Mesodermal cell (in vitro differentiated cells): ENCODE data around the gene SNRK.

ENCODE experiments used
- H3K27ac ChIP-seq: 2 replicates; pipeline ENCODE4 v1.7.0; 2013; ENCODE audit warnings: mild to moderate bottlenecking, low read depth, low read length, moderate library complexity; ENCODE audit not compliant: severe bottlenecking
- H3K36me3 ChIP-seq: 2 replicates; pipeline ENCODE4 v1.7.1; 2013; ENCODE audit warnings: mild to moderate bottlenecking, low read length, moderate library complexity; ENCODE audit not compliant: control insufficient read depth, insufficient read depth
- H3K4me1 ChIP-seq: one replicate; pipeline ENCODE4 v1.7.1; 2013; ENCODE audit warnings: mild to moderate bottlenecking, low read length; ENCODE audit not compliant: insufficient read depth, control insufficient read depth, poor library complexity, severe bottlenecking
- H3K4me3 ChIP-seq: 2 replicates; pipeline ENCODE4 v1.7.0; 2013; ENCODE audit warnings: low read length, control low read depth, mild to moderate bottlenecking; ENCODE audit not compliant: insufficient read depth, poor library complexity, severe bottlenecking; ENCODE audit errors: extremely low read depth
- H3K9me3 ChIP-seq: 2 replicates; pipeline ENCODE4 v1.7.1; 2013; ENCODE audit warnings: mild to moderate bottlenecking, low read length, moderate library complexity; ENCODE audit not compliant: control insufficient read depth
- WGBS, 2 experiments: methylation state at CpG; one replicate each; pipeline ENCODE4 v1.1.5; 2013; ENCODE audit warnings: missing lambda C conversion rate in 2 of 2; ENCODE audit not compliant: insufficient coverage in 2 of 2; 5-methylcytosine and 5-hydroxymethylcytosine counted together

The SNRK gene

DNA sequence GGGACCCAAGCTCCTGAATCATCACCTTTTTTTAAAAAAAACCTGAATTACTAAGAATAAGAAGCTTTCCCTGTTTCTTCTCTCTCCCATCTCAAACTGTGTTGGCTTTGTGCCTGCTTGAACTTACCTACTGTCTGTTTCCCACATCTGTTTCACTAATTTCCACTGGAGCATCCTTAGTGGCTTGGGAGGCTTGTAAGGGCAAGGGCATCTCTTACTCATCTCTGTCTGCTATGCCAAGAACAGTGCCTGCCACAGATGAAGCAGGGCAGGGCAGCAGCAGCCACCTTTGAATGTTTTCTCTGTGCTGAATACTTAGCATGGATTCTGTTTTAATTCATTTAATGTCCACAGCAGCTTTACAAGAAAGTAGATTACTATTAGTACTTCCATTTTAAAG, 42.3 kb downstream of the SNRK start:
- no peak overlapping the region for H3K4me3 ChIP-seq
- H3K27ac ChIP-seq: no peak overlapping the region
- no peaks in the 10 kb centered on the region for H3K4me1 ChIP-seq
- H3K36me3 ChIP-seq: peaks cover 13% of the 10 kb centered on the region
- H3K9me3 ChIP-seq: no peaks in the 10 kb centered on the region

GRCh38 chr3:43330981-43331380, 44.6 kb downstream of the SNRK start:
- no peak overlapping the region for H3K27ac ChIP-seq
- H3K4me1 ChIP-seq: no peaks in the 10 kb centered on the region
- H3K36me3 ChIP-seq: peaks cover 30% of the 10 kb centered on the region
- H3K4me3 ChIP-seq: no peak overlapping the region
- WGBS, 2 experiments: no CpG with 5 or more reads among the region's 1 CpG
- H3K9me3 ChIP-seq: peaks cover 8% of the 10 kb centered on the region

GRCh38 chr3:43331381-43331780, 45.0 kb downstream of the SNRK start:
- peaks cover 11% of the 10 kb centered on the region for H3K9me3 ChIP-seq
- 77 to 82% methylated on average over 1 to 2 of the region's 4 CpGs for WGBS, 2 experiments
- no peak overlapping the region for H3K27ac ChIP-seq

DNA sequence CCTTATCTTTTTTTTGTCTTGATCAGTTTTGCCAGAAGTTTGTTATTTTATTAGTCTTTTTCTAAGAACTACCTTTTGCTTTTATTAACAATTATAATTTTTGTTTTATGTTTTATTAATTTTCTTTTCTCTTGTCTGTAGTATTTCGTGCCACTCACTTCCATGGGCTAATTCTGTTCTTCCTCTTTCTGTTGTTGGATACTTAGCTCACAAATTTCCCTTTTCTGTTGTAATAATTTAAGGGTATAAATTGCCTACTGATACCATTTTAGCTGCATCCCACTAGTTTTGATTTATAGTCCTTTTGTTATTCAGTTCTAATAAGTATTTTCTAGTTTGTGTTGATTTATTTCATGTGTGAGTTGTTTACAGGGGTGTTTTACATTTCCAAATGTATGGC, 48.6 kb downstream of the SNRK start:
- H3K9me3 ChIP-seq: peaks cover 25% of the 10 kb centered on the region
- WGBS, 2 experiments: no CpG with 5 or more reads among the region's 1 CpG
- no peaks in the 10 kb centered on the region for H3K4me1 ChIP-seq
- H3K4me3 ChIP-seq: no peak overlapping the region
- H3K27ac ChIP-seq: no peak overlapping the region
- peaks cover 64% of the 10 kb centered on the region for H3K36me3 ChIP-seq

More at GRCh38 chr3:43331381-43331780, 45.0 kb downstream of the SNRK start:
- Histone ChIP-seq H3K4me1 (no peaks in the 10 kb centered on the region), H3K36me3 (peaks cover 34% of the 10 kb centered on the region), H3K4me3 (no peak overlapping the region)

DNA sequence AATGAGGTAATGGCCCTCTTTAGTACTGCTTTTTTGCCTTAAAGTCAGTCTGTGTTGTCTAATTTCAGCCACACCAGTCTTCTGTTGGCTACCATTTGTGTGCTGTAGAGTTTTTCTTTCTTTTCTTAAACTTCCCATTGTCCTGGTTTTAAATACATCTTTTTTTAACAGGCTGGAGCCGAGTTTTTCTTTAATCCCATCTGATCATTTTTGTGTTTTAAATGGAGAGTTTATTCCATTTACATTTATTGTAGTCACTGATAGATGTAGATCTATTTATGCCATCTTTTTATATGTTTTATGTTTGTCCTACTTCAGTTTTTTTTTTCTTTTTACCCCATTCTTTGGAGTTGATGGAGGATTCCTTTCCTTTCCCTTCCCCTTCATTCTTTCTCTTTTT, 49.5 kb downstream of the SNRK start:
- H3K4me3 ChIP-seq: no peak overlapping the region
- no peak overlapping the region for H3K27ac ChIP-seq
- H3K4me1 ChIP-seq: no peaks in the 10 kb centered on the region
- peaks cover 25% of the 10 kb centered on the region for H3K9me3 ChIP-seq
- peaks cover 73% of the 10 kb centered on the region for H3K36me3 ChIP-seq
- WGBS, 2 experiments: no CpG with 5 or more reads among the region's 1 CpG

DNA sequence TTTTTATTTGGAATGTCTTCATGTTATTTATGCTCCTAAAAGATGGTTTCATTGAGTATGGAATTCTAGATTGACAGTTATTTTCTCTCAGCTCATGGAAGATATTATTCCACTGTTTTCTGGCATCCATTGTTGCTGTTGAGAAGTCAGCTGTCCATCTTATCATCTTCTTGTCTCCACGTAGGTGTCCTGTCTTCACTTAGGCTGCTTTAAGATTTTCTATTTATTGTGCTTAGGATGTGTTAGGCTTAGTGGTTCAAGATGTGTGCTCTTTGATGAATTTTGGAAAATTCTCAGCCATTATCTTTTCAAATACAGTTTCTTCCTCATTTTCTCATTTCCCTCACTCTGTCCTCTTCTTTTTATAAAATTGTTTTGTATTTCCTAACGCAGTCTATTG, 52.0 kb downstream of the SNRK start:
- Histone ChIP-seq H3K27ac (no peak overlapping the region), H3K4me1 (no peaks in the 10 kb centered on the region)

GRCh38 chr3:43340403-43340802, 54.1 kb downstream of the SNRK start:
- WGBS, 2 experiments: 95 to 100% methylated on average over 7 of the region's 7 CpGs
- peaks cover 78% of the 10 kb centered on the region for H3K36me3 ChIP-seq
- H3K9me3 ChIP-seq: peaks cover 23% of the 10 kb centered on the region
- H3K4me3 ChIP-seq: no peak overlapping the region
- H3K27ac ChIP-seq: no peak overlapping the region
- no peaks in the 10 kb centered on the region for H3K4me1 ChIP-seq

More for the DNA sequence above, 52.0 kb downstream of the SNRK start:
- H3K9me3 ChIP-seq: peaks cover 25% of the 10 kb centered on the region
- no peak overlapping the region for H3K4me3 ChIP-seq
- peaks cover 82% of the 10 kb centered on the region for H3K36me3 ChIP-seq
- WGBS, 2 experiments: no CpG with 5 or more reads among the region's 2 CpGs

- no peaks in the 10 kb centered on the region for H3K4me1 ChIP-seq
- H3K36me3 ChIP-seq: peaks cover 79% of the 10 kb centered on the region
- peaks cover 15% of the 10 kb centered on the region for H3K9me3 ChIP-seq
- WGBS, 2 experiments: no CpG with 5 or more reads among the region's 2 CpGs
- no peak overlapping the region for H3K4me3 ChIP-seq
- no peak overlapping the region for H3K27ac ChIP-seq
These were observed 55.4 kb downstream of the SNRK start for GRCh38 chr3:43341788-43342187.

- Histone ChIP-seq H3K27ac (no peak overlapping the region), H3K9me3 (peaks cover 3% of the 10 kb centered on the region), H3K4me3 (no peak overlapping the region), H3K36me3 (peaks cover 79% of the 10 kb centered on the region), H3K4me1 (no peaks in the 10 kb centered on the region)
- 92 to 95% methylated on average over 3 to 4 of the region's 4 CpGs for WGBS, 2 experiments
These were observed 56.8 kb downstream of the SNRK start for GRCh38 chr3:43343185-43343584.

- WGBS, 2 experiments: 87 to 91% methylated on average over 1 to 3 of the region's 3 CpGs
- Histone ChIP-seq H3K9me3 (no peaks in the 10 kb centered on the region), H3K4me3 (no peak overlapping the region), H3K27ac (no peak overlapping the region), H3K36me3 (peaks cover 83% of the 10 kb centered on the region), H3K4me1 (no peaks in the 10 kb centered on the region)
These were observed 57.5 kb downstream of the SNRK start for GRCh38 chr3:43343815-43344214.

DNA sequence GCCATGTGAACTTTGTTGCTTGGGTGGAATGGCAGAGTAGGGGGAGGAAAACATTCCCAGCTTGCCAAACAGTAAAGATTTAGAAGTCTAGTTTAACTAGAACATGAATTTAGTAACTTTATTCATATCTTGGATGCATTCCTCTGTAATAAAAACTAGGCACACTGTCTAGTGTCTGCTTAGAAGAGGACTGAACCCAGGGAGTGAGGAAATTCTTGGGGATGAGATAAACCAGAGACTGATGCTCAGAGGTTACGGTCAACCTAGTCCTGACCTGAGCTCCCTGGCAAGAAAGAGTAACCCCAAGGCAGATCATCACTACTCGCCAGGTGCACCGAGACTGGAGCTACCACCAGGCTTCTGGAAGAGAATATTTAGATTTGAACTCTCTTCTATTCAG, 58.2 kb downstream of the SNRK start:
- Histone ChIP-seq H3K36me3 (peaks cover 83% of the 10 kb centered on the region), H3K27ac (no peak overlapping the region), H3K4me3 (no peak overlapping the region), H3K9me3 (no peaks in the 10 kb centered on the region), H3K4me1 (no peaks in the 10 kb centered on the region)
- WGBS, 2 experiments: 91 to 100% methylated on average over 1 of the region's 3 CpGs
